ENCODE results near the gene INTS6.

INTS6 gene

DNA sequence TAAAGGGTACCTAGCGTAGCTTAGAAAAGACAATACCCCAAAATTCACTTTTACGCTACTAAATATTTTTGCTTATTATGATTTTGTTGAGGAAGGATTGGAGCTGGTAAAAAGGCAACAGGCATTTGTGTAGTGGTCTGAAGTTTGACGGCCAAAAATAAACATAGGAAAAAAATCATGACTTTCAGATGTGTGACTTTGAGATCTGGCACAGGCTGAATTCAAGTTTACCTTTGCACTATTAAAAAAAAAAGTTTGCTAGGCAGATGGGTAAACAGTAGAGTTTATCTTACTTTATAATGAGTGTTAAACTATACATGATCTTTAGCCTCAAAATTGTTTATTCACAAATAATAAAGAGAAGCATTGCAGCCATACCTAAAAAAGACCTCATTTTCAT, 24.3 kb upstream of the INTS6 start:
- TF ChIP-seq, protein P1, sequence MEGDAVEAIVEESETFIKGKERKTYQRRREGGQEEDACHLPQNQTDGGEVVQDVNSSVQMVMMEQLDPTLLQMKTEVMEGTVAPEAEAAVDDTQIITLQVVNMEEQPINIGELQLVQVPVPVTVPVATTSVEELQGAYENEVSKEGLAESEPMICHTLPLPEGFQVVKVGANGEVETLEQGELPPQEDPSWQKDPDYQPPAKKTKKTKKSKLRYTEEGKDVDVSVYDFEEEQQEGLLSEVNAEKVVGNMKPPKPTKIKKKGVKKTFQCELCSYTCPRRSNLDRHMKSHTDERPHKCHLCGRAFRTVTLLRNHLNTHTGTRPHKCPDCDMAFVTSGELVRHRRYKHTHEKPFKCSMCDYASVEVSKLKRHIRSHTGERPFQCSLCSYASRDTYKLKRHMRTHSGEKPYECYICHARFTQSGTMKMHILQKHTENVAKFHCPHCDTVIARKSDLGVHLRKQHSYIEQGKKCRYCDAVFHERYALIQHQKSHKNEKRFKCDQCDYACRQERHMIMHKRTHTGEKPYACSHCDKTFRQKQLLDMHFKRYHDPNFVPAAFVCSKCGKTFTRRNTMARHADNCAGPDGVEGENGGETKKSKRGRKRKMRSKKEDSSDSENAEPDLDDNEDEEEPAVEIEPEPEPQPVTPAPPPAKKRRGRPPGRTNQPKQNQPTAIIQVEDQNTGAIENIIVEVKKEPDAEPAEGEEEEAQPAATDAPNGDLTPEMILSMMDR (IDR thresholded peaks at IDR 0.05), result no peak

DNA sequence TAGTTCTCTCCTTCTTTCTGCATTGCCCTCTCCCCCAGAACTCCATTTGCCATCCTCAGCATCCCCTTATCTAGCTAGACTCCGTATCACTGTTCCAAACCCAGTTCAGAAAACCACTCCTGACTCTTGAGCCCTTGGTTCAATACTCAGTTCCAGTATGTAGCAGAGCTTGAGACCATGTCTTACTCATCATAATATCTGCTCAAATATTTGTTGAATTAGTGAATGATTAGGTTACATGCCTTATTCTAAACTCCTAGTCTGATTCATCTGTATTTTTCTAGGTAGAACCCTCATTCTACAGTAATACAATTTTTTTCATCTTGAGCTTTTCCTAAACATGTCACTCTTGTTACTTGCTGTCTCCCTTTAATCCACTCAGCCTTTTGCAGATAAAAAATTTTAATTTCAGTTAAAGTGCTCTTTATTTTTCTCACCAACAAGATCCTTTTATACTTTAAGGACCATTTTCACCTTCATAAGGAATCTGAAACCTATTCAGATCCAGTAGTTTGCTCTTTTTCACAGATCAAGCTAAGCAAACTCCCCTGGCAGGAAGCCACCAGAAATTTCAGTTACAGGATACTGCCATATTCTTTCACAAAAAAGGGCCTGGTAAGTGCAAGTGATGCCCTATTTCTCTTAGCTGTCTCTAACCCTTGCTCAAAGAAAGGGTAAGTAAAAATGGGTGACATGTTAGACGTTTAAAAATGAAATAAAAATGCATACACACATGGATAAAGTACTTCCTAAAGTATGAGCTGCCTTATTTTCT, 23.1 kb upstream of the INTS6 start:
- TF ChIP-seq, protein P1 (IDR thresholded peaks at IDR 0.05), result no peak

DNA sequence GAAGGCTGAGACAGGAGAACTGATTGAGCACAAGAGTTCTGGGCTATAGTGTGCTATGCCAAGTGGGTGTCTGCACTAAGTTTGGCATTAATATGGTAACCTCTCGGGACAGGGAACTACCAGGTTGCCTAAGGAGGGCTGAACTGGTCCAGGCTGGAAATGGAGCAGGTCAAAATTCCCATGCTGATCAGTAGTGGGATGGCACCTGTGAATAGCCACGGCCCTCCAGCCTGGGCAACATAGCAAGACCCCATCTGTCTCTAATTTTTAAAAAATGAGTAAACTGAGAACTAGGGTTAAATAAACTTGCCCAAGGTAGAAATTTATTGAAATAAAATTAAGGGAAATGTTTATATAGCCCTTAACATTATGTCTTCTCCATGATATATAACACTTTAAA, 17.0 kb upstream of the INTS6 start:
- TF ChIP-seq, protein P1 (IDR thresholded peaks at IDR 0.05), result no peak

DNA sequence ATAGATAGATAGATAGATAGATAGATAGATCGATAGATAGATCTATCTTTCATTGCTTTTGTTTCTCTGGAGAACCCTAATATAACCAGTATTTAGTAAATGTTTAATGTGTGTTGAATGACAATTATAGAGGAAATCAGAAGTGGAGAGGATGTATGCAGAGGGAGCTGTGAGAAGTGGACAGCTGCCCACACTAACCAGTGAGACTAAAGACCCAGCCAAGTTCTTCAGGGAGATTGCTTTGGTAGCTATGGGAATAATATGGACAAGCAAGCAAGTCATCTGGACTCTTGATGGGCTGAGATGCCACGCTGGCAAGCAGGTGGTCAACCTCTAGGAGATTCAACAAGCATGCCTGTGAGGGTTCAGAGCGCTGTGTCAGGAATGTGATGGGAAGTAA, 14.9 kb upstream of the INTS6 start:
- TF ChIP-seq, protein P1 (IDR thresholded peaks at IDR 0.05), result no peak

DNA sequence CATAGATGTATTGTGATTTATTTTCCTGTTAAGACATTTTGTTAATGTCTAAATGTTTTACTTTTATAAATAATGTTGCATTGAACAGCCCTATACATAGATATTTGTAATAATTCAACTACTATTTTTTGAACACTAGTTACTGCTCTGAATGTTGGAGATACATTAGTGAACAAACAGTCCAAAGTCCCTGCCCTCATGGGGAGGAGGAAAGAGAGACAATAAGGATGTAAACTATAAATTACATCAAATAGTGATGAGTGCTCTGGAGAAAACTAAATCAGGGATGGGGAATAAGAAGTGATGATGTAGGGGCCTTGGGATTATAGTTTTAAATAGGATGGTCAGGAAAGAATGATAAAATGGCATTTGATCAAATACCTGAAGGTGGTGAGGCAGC, 12.3 kb upstream of the INTS6 start:
- TF ChIP-seq, protein P1 (IDR thresholded peaks at IDR 0.05), result no peak

DNA sequence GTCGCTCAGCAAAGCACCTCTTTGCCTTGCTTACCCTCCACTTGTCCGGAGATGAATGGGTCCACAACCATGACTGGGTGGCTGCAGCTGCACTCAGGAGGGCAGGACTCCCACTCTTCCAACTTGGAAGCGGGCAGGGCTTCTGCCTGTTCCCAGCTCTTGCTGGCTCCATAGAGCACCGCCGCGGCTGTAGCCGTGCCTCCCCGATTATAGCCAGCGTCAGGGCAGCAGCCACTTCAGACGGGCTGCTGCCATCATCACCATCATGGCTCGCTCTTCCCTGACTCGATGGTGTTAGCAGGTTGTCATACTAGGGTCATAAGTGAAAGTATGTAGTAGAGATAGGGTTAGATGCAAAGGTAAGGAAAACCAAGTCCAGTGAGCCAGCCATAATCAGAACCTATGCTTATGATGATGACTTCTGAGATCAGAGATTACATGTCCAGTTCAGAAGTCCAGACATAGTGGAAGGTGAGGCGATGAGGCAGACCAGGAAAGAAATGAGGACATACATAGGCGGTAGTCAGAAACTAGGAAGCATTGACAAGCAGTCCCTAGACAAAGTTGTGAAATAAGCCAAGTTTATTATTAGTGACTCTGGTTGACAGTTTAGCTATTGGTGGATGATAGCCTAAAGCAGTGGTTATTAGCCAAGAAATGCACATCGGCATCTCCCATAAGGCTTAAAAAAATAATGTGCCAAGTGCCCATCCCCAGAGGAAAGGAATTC, 4.4 kb upstream of the INTS6 start:
- TF ChIP-seq, protein P1 (IDR thresholded peaks at IDR 0.05), result no peak

DNA sequence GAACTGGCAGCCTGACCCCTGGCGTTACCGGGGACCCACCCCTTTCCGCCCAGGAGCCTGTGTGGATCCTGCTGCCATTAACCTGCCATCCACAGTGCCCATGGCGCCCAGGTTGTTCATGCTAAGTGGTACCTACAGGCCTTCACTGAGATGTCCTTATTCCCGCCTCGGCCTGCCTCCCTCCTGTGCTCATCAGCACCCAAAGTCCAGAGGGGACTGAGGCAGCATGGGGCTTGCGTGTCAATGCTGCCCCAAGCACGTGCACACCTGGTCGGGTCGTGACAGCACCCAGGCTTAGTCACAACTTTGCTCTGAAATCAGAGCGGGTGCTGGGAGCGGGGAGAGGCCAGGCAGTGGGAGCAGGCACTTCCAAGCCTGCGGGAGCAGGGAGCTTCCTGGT, 3.7 kb upstream of the INTS6 start:
- TF ChIP-seq, protein P1 (IDR thresholded peaks at IDR 0.05), result no peak
